ENCODE data around the gene SERPINH1.

Gene SERPINH1

GRCh38 chr11:75562048-75562835 lies at the start of gene SERPINH1:
Gene SERPINH1 (plus strand): TSS chr11:75562253. CDS start chr11:75566350, 4,097 bp downstream.
- peak; percentile 41 for DNase-seq (ENCODE audit: low read depth)

GRCh38 chr11:75513250-75513649 lies 48.8 kb upstream of the SERPINH1 start:
- no peak for DNase-seq (ENCODE audit: low read depth)

- DNase-seq (ENCODE audit: low read depth), result no peak
Observed at GRCh38 chr11:75514596-75514995, 47.5 kb upstream of the SERPINH1 start.

GRCh38 chr11:75516140-75516539 lies 45.9 kb upstream of the SERPINH1 start:
- no peak for DNase-seq (ENCODE audit: low read depth)

- no peak for DNase-seq (ENCODE audit: low read depth)
Observed at GRCh38 chr11:75516886-75517285, 45.2 kb upstream of the SERPINH1 start.

- no peak for DNase-seq (ENCODE audit: low read depth)
Observed at GRCh38 chr11:75518204-75518549, 43.9 kb upstream of the SERPINH1 start.

GRCh38 chr11:75518771-75519653 lies 43.0 kb upstream of the SERPINH1 start:
- DNase-seq (ENCODE audit: low read depth), result no peak

GRCh38 chr11:75520688-75521087 lies 41.4 kb upstream of the SERPINH1 start:
- DNase-seq (ENCODE audit: low read depth), result no peak

- no peak for DNase-seq (ENCODE audit: low read depth)
Observed at GRCh38 chr11:75522286-75523044, 39.6 kb upstream of the SERPINH1 start.

- DNase-seq (ENCODE audit: low read depth), result no peak
Observed at GRCh38 chr11:75523189-75523588, 38.9 kb upstream of the SERPINH1 start.

- no peak for DNase-seq (ENCODE audit: low read depth)
Observed at GRCh38 chr11:75523811-75524664, 38.0 kb upstream of the SERPINH1 start.

- no peak for DNase-seq (ENCODE audit: low read depth)
Observed at GRCh38 chr11:75524665-75525432, 37.2 kb upstream of the SERPINH1 start.

GRCh38 chr11:75525433-75526191 lies 36.4 kb upstream of the SERPINH1 start, which contains the start of gene GDPD5:
Gene GDPD5 (minus strand): TSS chr11:75525941. CDS start chr11:75477735, 48,206 bp downstream.
- DNase-seq (ENCODE audit: low read depth), result peak; percentile 71

GRCh38 chr11:75526192-75526541 lies 35.9 kb upstream of the SERPINH1 start:
- DNase-seq (ENCODE audit: low read depth), result no peak

GRCh38 chr11:75527130-75527529 lies 34.9 kb upstream of the SERPINH1 start:
- DNase-seq (ENCODE audit: low read depth), result no peak

GRCh38 chr11:75527938-75528735 lies 33.9 kb upstream of the SERPINH1 start:
- no peak for DNase-seq (ENCODE audit: low read depth)

- DNase-seq (ENCODE audit: low read depth), result no peak
Observed at GRCh38 chr11:75530577-75530976, 31.5 kb upstream of the SERPINH1 start.

GRCh38 chr11:75531325-75531724 lies 30.7 kb upstream of the SERPINH1 start:
- no peak for DNase-seq (ENCODE audit: low read depth)
